CD4-positive, alpha-beta T cell treated with Interferon gamma for 1 hour (primary cell): ENCODE measurements around the gene EARS2.
"Not testable (repeated sequence)": the region's sequence is repeated elsewhere in the genome, so short reads cannot be mapped to it uniquely, and the experiment has no call there.

Experiments used
- DNase-seq: peaks from one replicate; pipeline ENCODE4 v3.0.0-alpha.2; 2020

Gene EARS2

DNA sequence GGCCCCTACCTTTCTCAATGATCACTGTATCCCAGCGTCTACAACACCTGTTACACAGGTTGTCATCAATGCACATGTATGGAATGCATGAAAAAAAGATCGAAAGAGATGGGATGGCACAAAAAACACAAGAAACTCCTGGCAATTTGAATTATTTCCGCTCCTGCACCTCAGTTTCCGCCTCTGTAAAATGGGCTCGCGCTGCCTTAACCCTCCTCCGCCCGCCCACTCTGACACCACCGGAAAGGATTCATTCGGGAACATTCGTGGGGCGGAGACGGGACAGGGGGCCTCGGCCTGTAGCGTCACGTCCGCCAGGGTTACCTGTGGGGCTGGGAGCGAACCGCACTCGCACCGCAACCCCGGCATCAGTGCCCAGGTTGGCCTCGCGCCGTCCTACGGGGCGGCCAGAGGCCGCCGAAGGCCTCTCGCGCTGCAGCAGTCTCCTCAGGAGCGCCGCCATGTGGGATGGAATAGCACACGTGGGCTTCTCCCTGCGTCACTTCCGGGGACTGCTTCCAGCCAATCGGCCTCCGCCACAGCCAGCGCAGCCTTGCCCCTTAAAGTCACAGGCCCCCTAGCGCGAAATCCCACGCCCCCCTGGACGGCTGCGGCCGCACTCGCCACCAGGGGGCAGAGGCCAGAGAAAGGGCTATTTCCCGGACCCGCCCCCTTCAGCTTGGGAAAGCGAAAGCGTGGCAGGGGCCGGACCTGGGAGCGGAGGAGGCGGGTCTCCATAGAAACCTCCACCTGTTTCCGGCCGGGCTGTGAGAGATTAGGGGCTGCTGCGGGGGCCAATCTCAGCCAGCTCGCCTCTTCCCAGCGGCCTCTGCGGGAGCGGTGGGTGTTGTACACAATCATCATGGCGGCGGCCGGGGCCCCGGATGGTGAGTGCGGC, at the start of gene EARS2, which contains the start of gene UBFD1:
Gene EARS2, minus strand, starts transcription at position 470 of the 898 bp plus-strand sequence. Its CDS starts 7 bp downstream, at position 463.
Gene UBFD1, plus strand, starts transcription at position 847 of the 898 bp plus-strand sequence. Its CDS starts 16 bp downstream, at position 863.
- peak; percentile 96 for DNase-seq

GRCh38 chr16:23597003-23597756, 40.0 kb upstream of the EARS2 start:
- peak; percentile 23 for DNase-seq

- DNase-seq = peak; percentile 86
Observed at GRCh38 chr16:23595951-23596720, 39.0 kb upstream of the EARS2 start, which contains the start of gene NDUFAB1. TSS of gene NDUFAB1 (minus strand) at chr16:23596316. CDS start at chr16:23596290, 26 bp downstream.

DNA sequence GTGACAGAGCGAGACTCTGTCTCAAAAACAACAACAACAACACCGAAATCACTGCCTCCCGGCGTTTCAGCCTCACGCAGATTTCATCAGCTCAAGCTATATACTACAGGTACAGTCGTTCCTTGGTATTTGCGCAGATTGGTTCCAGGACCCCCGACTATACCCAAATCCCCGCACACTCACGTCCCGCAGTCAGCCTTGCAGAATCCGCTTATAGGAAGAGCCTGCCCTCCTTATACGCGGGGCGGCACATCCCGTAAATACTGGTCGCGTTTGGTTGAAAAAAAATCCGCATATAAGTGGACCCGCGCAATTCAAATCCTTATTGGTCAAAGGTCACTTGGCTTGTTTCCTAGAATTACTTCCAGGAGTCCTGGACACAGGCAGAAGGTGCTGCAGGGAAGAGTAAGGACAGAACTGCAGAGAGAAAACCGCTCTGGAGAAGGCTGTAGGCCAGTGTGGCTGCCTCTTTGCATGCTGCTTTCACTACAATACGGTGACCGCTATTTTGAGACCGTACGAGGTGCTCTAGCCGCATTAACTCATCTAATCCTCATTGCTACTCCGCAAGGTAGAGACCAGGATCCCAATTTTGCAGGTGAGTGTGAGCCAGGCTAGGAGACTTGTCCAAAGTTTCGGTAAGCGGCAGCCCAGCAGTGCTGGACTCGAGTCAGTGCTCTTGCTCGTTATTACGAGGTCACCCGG, 38.2 kb upstream of the EARS2 start:
- DNase-seq = no peak

- no peak for DNase-seq
Observed at GRCh38 chr16:23594186-23594585, 37.0 kb upstream of the EARS2 start.

DNA sequence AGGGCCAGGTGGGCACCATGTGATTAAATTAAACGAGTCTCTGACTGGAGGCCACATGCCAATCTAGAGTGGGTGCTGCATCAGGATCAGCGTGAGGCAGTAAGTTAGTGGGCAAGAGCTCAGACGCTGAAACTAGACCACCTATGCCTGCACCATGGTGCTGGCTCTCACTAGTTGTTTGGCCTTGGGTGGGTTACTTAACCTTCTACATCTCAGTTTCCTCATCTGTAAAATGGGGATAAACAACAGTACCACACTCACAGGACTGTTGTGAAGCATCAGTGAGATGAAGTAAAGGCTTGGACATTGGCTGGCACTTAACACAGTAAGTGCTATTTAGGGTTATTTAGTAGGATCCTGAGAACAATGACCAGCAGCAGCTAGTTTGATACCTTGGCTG, 33.0 kb upstream of the EARS2 start:
- DNase-seq = no peak

DNA sequence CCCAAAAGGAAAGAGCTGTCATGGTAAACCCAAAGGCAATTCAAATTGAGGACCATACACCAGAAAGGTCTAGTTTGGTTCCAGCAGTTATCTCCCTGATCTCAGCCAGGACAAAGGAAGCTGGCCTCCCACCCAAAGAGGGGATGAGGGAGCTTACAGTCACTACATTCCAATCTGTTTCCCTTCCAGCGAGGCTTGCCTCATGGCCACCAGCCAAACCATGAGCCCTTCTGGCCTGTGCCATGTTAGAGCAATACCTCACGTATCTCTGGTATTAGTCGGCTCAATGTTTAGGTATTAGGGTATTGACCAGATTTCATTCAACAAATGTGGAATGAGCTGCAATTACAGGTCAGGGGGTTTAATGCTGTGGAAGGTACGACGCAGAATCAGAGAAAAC, 30.6 kb upstream of the EARS2 start:
- no peak for DNase-seq

DNA sequence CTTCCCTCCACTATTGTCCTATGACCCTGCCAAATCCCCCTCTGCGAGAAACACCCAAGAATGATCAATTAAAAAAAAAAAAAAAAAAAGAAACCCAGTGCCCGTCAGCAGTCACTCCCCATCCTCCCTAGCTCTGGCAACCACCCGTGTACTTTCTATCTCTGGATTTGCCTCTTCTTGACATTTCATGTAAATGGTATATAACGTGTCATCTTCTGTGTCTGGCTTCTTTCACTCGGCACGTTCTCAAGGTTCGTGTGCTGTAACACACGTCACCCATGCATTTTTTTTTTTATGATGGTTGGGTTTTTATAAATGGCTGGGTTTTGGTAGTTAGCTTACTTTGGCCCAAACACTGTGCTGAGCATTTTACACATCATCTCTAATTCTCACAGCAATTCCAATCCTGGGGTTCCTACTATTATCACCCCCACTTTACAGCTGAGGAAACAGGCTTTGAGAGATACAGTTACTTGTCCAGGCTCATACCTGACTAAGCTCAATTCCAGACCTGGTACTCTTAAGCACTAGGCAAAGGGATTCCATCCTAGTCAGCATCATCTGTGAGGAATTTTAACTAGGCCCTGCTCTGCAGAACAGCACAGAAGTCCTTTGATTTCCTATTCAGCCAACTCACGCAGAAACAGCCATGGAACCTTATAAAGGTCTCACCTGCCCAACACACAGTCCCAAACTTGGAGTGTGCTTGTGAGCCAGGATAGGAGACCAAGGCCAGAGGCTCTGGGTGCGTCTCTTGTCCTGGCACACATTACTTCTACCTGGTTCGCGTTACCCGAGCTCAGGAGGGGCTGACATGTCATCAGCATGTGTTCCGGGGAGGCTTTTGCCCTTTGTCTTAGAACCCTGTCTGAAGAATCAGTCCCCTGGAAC, 27.3 kb upstream of the EARS2 start:
- no peak for DNase-seq

DNA sequence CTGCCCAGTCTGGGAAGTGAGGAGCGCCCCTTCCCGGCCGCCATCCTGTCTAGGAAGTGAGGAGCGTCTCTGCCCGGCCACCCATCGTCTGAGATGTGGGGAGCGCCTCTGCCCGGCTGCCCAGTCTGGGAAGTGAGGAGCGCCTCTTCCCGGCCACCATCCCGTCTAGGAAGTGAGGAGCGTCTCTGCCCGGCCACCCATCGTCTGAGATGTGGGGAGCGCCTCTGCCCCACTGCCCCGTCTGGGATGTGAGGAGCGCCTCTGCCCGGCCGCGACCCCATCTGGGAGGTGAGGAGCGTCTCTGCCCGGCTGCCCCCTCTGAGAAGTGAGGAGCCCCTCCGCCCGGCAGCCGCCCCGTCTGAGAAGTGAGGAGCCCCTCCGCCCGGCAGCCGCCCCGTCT, 26.1 kb upstream of the EARS2 start:
- DNase-seq = not testable (repeated sequence)

DNA sequence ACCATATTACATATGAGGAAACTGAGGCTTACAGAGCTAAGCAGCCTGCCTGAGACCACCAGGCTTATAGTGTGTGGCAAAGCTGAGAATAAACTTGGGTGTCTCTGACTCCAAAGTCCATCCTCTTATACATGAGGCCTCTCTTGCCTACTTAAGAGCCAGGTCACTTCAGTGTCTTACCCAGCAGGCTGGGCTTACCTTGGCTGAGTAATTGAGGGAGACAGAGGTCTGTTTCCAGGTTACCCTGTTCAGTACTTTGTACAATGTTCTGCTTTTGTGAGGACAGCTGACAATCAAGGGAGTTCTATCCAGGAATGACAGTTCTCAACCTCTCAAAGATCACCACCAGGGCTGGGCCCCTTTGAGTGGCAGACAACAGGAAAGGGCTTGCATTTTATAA, 24.6 kb upstream of the EARS2 start:
- no peak for DNase-seq

- no peak for DNase-seq
Observed at GRCh38 chr16:23580391-23580790, 23.2 kb upstream of the EARS2 start.

DNA sequence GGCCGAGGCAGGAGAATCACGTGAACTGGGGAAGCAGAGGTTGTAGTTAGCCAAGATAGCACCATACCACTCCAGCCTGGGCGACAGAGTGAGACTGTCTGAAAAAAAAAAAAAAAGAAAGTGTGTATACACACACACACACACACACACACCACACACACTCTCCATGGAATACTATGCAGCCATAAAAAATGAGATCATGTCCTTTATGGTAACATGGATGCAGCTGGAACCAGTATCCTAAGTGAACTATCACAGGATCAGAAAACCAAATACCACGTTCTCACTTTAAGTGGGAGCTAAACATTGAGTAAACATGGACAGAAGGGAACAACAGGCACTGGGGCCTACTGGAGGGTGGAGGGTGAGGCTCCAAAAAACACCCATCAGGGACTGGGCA, 22.2 kb upstream of the EARS2 start:
- no peak for DNase-seq

- no peak for DNase-seq
Observed at GRCh38 chr16:23578101-23578830, 21.1 kb upstream of the EARS2 start.

GRCh38 chr16:23577493-23577892, 20.3 kb upstream of the EARS2 start:
- DNase-seq = no peak

GRCh38 chr16:23575834-23576233, 18.7 kb upstream of the EARS2 start:
- no peak for DNase-seq

DNA sequence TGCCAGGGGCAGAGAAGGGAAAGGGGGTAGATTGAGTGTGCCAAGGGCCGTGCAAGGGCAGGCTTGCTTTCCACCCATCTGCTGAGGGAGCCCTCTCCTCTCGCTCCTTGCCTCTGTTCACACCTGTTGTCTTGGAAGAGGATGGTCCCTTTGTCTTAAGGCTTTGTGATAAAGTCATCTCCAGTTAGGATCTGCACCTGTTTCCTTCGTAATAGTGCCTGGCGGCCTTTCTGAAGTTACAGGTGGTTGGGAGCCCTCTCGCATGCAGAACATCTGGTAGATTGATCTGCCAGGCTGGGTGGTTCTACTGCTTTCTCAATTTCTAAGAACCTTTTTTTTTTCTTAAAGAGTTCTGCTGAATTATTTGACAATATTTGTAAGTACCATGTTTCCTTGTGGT, 16.7 kb upstream of the EARS2 start:
- DNase-seq = no peak

- DNase-seq = no peak
Observed at GRCh38 chr16:23572394-23572793, 15.2 kb upstream of the EARS2 start.

GRCh38 chr16:23571895-23572294, 14.7 kb upstream of the EARS2 start:
- no peak for DNase-seq

DNA sequence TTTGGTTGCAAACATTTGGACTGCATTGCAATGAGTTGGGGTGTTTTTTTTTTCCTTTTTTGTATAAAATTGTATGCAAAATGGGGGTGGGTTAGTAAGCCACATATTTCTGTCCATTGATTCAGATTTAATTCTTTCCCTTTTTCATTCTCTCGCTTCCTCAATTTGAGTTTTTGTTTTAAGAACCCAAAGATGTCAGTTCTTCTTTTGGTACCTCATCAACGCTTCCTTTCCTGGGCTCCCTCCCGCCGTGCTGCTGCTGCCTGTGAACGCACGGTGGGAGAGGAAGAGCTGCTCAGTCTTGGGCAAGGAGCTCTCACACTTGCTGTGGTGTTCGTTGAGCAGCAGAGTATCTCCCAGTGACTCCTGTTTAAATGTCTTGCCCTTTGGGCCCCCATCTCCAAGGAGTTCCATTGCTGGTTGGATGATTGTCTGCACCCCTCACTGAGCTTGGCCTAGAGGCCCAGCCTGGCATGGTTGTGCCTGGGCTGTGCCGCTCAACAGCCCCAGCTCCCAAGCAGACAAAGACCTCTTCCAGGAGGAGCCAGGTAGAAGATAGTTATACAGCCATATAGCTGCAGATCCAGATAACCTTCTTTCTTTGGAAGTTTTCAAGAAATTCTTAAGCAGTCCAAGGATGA, 14.0 kb upstream of the EARS2 start:
- DNase-seq = peak; percentile 32

- no peak for DNase-seq
Observed at GRCh38 chr16:23567602-23568001, 10.5 kb upstream of the EARS2 start.
